Measurements from ENCODE around the gene ZC3H7A.
"Not testable (repeated sequence)": the region's sequence is repeated elsewhere in the genome, so short reads cannot be mapped to it uniquely, and the experiment has no call there.

Gene ZC3H7A, protein sequence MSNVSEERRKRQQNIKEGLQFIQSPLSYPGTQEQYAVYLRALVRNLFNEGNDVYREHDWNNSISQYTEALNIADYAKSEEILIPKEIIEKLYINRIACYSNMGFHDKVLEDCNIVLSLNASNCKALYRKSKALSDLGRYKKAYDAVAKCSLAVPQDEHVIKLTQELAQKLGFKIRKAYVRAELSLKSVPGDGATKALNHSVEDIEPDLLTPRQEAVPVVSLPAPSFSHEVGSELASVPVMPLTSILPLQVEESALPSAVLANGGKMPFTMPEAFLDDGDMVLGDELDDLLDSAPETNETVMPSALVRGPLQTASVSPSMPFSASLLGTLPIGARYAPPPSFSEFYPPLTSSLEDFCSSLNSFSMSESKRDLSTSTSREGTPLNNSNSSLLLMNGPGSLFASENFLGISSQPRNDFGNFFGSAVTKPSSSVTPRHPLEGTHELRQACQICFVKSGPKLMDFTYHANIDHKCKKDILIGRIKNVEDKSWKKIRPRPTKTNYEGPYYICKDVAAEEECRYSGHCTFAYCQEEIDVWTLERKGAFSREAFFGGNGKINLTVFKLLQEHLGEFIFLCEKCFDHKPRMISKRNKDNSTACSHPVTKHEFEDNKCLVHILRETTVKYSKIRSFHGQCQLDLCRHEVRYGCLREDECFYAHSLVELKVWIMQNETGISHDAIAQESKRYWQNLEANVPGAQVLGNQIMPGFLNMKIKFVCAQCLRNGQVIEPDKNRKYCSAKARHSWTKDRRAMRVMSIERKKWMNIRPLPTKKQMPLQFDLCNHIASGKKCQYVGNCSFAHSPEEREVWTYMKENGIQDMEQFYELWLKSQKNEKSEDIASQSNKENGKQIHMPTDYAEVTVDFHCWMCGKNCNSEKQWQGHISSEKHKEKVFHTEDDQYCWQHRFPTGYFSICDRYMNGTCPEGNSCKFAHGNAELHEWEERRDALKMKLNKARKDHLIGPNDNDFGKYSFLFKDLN

DNA sequence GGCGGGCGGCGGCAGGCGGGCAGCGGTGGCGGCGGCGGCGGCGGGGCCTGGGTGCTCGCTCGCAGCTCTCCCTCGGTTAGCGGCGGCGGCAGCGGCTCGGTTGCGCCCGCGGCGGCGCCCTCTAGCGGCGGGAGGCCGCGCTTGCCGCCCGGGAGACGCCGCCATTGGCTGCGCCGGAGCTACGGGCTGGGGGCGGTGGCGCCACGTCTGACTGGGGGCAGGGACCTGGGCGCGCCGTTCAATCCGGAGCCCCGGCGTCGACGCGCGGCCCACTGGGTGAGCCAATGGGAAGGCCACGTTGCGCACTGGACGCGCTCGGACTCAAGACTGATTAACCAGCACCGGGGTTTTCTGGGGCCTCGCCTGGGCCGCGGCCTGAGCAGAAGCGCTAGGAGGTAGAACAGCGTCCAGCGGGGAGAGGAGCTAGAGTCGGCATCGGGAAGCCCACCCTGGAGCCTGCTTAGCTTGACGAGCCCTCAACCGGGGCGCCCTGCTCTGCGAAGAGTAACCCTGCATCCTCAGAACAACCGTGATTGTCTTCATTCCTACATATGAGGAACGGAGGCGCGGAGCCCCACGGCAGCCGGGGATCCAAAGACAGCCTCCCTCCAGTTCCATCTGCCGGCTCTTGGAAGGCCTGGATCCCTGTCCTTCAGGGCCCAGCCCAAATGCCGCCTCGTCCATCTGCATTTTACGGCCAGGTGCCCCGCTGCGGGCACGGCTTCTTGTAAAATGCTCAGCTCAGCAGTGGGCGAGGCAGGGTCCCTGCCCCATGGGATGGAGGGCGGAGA, at the start of gene ZC3H7A:
Gene ZC3H7A, minus strand, starts transcription at position 93 of the 791 bp plus-strand sequence. CDS start 14,904 bp downstream, outside the sequence.
- peak; percentile 81 to 91 for DNase-seq (ENCODE audit: low read depth in 1 of 2, low spot score in 1 of 2)

DNA sequence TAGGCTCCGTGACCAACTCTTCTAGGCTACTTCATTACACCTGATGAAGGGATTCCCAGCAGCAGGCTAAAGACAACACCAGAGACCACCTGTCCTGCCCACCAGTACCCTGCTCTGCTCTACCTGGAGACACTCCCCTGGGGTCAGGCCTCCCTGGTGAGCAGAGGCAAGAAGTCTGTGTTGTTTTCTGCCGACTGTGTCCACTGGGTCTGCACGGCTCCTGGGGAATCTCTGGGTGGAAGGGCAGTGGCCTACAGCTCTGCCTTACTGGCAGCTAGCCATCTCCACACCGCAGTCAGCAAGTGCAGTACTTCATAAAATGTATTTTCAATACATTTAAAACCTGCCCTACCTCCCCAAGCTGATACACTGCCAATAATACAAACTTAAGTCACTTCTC, 47.4 kb upstream of the ZC3H7A start:
- DNase-seq (ENCODE audit: low read depth in 1 of 2, low spot score in 1 of 2), result no peak

DNA sequence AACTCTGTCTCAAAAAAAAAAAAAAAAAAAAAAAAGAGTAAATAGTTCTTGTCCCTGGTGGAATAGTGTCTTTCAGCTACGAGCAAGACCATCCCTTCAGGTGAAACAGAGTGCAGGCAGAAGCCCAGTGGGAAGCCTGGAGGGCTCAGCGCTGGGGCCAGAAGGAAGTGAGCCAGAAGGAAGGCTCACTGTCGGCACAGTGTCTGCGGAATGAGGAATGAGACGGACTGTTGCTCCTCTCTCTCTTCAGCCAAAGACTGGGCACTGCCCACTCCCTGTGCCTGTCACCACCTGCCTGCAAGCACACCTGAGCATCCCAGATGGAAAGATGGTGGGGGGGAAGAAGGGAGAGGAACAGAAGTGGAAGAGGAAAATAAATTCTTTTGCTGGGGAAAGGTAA, 46.8 kb upstream of the ZC3H7A start:
- DNase-seq (ENCODE audit: low read depth in 1 of 2, low spot score in 1 of 2), result no peak

DNA sequence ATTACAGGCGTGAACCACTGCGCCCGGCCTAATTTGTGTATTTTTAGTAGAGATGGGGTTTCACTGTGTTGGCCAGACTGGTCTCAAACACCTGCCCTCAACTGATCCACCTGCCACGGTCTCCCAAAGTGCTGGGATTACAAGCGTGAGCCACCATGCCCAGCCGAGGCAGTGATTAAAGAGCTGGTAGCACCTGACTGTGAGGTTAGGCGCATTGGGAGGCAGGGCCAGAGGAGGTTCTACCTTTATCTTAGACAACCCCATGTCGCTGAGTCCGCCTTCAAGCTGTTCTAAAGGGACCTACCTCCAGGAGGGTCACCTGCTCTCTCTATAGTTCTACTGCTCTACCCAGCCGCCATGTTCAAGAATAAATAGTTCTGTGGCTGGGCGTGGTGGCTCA, 46.1 kb upstream of the ZC3H7A start:
- no peak for DNase-seq (ENCODE audit: low read depth in 1 of 2, low spot score in 1 of 2)

DNA sequence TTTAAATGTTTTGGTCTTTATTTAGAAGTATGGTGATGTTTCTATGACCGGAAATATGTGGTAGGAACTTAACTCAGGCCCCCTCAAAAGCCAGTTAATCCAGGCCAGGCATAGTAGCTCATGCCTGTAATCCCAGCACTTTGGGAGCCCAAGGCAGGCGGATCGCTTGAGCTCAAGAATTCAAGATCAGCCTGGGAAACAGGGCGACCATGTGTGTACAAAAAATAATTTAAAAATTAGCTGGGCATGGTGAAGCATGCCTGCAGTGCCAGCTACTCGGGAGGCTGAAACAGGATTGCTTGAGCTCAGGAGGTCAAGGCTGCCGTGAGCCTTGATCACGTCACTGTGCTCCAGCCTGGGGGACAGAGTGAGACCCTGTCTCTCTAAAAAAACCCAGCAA, 44.0 kb upstream of the ZC3H7A start:
- no peak for DNase-seq (ENCODE audit: low read depth in 1 of 2, low spot score in 1 of 2)

DNA sequence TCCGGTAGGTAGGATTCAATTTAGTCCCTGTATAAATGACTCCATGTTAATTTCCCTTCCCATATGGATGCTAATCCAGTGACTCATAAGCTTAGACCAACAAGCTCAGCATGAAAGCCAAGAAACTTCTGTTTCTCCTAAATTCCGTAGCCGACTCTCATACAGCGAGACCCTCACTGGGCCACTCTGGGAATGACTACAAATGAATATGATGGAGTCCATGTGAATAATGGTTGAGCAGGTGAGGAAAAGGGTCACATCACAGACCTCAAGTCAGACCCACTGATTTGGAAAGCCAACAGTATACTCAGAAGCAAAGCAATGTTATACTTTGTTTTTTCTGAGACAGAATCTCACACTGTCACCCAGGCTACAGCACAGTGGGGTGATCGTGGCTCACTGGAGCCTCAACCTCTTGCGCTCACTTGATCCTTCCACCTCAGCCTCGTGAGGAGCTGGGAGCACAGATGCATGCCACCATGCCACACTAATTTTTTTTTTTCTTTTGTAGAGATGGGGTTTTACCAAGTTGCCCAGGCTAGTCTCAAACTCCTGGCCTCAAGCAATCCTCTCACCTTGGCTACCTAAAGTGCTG, 39.7 kb upstream of the ZC3H7A start:
- no peak for DNase-seq (ENCODE audit: low read depth in 1 of 2, low spot score in 1 of 2)

DNA sequence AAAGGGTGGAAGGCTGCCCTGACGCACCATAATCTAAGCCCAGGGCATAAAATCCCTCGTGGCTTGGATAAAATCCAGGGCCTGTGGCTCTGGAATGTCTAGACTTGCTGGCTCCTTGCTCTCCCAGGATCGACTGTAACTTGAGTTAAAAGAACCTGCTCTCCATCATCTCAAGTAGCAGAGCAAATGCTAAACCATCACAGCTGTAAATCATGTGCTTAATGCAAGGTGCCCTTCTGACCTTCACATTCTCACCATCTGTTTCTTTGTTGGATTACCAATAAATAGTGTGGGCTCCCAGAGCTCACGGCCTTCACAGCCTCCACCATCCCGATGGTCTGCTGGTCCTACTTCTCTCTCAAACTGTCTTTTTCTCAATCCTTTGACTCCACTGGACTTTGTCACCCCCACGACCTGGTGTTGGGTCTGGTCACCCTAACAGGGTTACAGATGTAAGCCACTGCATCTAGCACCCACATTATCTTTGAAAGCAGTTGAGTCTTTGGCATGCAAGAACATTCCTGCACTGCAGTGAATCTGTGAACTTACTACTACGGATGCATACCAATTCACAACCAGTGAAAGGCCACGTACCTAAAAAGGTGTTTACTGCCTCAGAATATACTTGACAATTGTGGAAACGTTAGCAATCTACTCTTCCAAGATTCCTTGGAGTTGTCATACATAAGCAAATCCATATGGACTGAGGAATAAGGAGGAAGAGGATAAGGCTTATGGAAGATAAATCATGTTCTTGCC, 39.0 kb upstream of the ZC3H7A start:
- no peak for DNase-seq (ENCODE audit: low read depth in 1 of 2, low spot score in 1 of 2)

DNA sequence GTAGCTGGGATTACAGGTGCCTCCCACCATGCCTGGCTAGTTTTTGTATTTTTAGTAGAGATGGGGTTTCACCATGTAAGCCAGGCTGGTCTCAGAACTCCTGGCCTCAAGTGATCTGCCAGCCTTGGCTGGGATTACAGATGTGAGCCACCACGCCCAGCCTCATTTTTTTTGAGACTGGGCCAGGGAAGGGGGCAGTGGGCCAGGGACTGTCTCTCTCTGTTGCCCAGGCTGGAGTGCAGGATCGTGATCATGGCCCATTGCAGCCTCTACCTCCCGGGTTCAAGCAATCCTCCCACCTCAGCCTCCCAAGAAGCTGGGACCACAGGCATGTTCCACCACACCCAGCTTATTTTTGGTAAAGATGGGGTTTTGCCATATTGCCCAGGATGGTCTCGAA, 38.3 kb upstream of the ZC3H7A start:
- DNase-seq (ENCODE audit: low read depth in 1 of 2, low spot score in 1 of 2), result no peak

DNA sequence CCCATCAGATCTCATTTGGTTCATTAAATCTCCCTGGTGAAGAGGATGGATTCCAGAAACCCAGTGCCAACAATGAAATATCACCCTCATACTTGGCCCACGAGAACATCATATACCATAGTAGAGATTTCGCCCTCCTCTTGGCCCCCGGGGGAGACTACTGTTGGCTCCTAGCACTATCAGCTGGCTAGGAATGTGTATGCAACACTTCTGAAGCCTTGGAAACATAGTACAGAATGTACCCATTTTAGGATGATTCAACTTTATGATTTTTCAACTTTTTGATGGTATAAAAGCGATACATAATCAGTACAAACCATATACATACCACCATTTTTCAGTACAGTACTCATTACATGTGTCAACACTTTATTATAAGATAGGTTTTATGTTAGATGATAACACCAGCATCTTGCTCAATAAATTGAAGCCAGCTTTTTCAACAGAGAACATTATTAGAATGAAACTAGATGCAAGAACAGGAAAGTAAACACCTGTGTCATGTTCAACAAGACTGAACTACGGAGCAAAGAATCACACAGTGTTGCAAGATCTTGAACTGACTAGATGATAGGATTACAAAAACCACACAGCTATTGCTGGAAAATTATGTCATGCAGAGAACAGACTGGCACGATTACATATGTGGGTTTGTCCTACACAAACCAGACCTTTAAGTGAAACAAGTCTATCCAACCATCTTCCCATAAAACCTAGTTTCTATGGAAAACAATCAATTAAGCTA, 37.1 kb upstream of the ZC3H7A start:
- no peak for DNase-seq (ENCODE audit: low read depth in 1 of 2, low spot score in 1 of 2)

DNA sequence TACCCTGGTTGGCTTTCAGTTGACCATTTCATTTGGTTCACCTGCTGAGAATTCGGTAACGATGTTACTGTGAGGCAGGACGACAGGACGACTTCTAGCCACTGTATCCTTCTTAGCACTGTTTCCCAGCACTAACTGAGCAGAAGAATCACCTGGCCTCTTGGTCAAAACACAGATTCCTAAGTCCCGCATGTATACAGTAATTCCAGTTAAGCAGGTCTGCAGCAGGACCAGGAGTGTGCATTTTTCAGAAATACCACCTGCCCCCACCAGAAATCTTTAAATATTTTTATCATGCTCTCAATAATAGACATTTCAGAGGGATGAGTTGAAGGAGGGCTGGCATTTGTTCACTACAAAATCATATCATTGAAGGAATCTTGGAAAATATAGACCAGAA, 31.6 kb upstream of the ZC3H7A start:
- no peak for DNase-seq (ENCODE audit: low read depth in 1 of 2, low spot score in 1 of 2)

DNA sequence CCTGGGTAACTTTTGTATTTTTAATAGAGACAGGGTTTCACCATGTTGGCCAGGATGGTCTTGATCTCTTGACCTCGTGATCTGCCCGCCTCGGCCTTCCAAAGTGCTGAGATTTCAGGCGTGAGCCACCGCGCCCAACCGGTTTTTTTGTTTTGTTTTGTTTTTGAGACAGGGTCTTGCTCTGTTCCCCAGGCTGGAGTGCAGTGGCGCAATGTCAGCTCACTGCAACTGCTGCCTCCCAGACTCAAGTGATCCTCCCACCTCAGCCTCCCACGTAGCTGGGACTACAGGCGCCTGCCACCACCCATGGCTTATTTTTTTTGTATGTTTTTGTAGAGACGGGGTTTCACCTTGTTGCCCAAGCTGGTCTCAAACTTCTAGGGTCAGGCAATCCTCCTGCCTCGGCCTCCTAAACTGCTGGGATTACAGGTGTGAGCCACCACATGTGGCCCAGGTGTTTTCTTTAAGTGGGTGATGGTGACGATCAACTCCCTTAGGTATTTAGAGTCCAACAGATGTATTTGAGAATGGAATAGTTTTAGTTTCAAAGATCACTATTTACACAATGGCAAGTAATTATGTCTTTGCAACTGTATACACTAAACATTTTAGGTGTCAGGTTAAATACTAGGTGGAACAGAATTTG, 28.6 kb upstream of the ZC3H7A start:
- not testable (repeated sequence) for DNase-seq (ENCODE audit: low read depth in 1 of 2, low spot score in 1 of 2)

DNA sequence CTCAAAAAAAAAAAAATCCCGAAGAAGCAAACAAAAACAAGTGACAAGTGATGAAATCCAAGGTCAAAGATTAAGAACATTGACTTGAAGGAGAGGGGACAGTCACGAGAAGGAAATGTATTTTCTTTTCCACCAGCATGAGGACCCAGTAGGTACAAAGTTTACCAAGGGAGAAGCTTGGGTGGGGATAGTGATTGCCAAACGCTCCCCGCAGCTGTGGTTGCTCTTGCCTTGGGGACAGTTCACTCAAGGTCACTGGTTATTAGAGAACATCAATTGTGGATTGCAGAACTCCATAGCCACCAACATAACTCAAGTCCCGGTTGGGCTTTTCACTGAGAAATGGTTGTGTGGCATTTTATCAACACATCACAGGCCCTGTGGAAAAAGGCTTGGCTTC, 27.3 kb upstream of the ZC3H7A start:
- no peak for DNase-seq (ENCODE audit: low read depth in 1 of 2, low spot score in 1 of 2)

DNA sequence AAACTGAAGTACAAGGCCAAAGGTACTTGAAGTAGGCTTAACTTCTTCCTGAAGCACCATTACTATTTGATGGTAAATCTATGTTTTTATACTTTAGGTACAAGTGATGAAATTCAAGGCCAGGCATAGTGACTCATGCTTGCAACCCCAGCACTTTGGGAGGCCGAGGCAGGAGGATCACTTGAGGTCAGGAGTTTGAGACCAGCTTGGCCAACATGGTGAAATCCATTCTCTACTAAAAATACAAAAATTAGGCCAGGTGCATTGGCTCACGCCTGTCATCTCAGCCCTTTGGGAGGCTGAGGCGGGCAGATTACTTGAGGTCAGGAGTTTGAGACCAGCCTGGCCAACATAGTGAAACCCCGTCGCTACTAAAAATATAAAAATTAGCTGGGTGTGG, 26.6 kb upstream of the ZC3H7A start:
- not testable (repeated sequence) for DNase-seq (ENCODE audit: low read depth in 1 of 2, low spot score in 1 of 2)

DNA sequence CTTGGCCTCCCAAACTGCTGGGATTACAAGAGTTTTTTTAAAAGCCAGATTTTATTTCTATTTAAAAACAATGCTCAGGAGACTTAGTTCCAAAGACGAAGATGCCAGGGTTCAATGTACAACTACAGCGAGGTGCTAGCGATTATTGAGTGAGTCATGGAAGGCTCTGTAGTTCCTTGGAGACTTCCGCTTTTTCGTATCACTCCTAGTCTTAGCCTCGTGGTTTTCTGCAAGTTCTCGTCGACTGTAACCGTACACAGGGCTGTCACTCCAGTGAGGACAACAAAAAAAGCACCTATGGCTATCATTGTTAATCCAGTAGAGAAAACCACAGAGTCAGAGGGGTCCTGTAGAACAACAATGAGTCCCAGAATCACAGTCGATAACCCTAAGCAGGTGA, 22.7 kb upstream of the ZC3H7A start:
- DNase-seq (ENCODE audit: low read depth in 1 of 2, low spot score in 1 of 2), result no peak

DNA sequence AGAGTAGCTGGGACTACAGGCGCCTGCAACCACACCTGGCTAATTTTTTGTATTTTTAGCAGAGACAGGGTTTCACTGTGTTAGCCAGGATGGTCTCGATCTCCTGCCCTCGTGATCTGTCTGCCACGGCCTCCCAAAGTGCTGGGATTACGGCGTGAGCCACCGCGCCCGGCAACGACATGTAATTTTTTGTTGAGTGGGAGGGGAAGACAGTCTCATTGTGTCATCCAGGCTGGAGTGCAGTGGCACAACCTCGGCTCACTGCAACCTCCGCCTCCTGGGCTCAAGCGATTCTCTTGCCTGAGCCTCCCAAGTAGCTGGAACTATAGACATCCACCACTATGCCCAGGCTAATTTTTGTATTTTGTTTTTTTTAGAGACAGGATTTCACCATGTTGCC, 21.9 kb upstream of the ZC3H7A start:
- DNase-seq (ENCODE audit: low read depth in 1 of 2, low spot score in 1 of 2), result not testable (repeated sequence)

DNA sequence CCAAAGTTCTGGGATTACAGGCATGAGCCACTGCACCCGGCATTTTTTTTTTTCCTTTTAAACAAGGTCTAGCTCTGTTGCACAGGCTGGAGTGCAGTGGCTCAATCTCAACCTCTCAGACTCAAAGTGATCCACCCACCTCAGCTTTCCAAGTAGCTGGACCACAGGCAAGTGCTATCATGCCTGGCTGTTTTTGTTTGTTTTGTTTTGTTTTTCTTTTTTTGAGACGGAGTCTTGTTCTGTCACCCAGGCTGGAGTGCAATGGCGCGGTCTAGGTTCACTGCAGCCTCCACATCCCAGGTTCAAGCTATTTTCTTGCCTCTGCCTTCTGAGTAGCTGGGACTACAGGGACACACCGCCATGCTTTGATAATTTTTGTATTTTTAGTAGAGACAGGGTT, 19.1 kb upstream of the ZC3H7A start:
- DNase-seq (ENCODE audit: low read depth in 1 of 2, low spot score in 1 of 2), result no peak

DNA sequence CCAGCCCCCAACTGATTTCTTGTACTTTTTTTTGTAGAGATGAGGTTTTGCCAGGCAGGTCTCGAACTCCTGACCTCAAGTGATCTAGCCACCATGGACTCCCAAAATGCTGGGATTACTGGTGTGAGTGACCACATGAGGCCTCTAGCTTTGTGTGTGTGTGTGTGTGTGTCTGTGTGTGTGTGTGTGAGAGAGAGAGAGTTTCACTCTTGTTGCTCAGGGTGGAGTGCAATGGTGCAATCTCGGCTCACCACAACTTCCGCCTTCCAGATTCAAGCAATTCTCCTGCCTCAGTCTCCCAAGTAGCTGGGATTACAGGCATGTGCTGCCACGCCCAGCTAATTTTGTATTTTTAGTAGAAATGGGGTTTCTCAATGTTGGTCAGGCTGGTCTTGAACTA, 17.7 kb upstream of the ZC3H7A start:
- not testable (repeated sequence) for DNase-seq (ENCODE audit: low read depth in 1 of 2, low spot score in 1 of 2)

DNA sequence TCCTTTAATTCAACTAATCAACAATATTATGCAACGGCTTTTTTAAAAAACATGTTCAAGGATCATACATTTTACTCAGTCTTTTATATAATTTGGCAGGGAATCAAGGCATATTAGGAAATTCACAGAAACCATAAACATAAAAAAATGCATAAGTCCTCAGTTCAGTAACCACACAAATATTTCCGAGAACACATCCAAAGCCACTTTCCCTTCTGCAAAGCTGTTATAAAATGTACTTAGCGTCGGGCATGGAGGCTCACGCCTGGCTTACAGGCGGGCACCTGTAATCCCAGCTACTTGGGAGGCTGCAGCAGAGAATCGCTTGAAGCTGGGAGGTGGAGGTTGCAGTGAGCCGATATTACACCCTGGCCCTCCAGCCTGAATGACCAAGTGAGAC, 9.7 kb upstream of the ZC3H7A start:
- DNase-seq (ENCODE audit: low read depth in 1 of 2, low spot score in 1 of 2), result no peak

DNA sequence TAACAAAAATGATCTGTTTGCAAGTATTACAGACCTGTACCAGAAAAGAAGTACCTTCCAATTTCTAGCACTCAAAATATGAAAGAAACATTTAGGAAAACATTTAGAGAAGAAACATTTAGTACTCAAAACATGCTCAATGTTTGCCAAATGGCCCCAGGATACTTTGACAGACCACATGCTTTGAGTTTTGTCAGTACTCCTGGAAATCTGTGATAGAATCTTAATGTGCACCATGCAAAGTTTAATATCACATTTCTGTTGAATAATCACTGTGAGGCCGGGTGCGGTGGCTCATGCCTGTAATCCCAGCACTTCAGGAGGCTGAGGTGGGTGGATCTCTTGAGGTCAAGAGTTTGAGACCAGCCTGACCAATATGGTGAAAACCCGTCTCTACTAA, 8.5 kb upstream of the ZC3H7A start:
- DNase-seq (ENCODE audit: low read depth in 1 of 2, low spot score in 1 of 2), result no peak
